DOHH2 (cell line): Measurements from ENCODE around the gene ZNF561.

Experiments
- H3F3A ChIP-seq: fragments of 200-600 bp; sonication (generic), shearing (Covaris generic); 2 replicates; pipeline ENCODE4 v1.6.0; 2016; ENCODE audit warnings: antibody characterized with exemption, mild to moderate bottlenecking; ENCODE audit not compliant: control insufficient read depth, insufficient read depth
- H3K27ac ChIP-seq: fragments of 200-600 bp; sonication (generic); 2 replicates; pipeline ENCODE4 v1.5.1; 2014; ENCODE audit warnings: low read depth, mild to moderate bottlenecking, low read length, moderate library complexity
- H3K27me3 ChIP-seq: fragments of 200-600 bp; sonication (generic); 2 replicates; pipeline ENCODE4 v1.6.1; 2014; ENCODE audit warnings: mild to moderate bottlenecking, low read length, mixed read lengths; ENCODE audit not compliant: control insufficient read depth
- H3K36me3 ChIP-seq: fragments of 200-600 bp; sonication (generic); 2 replicates; pipeline ENCODE4 v1.6.1; 2014; ENCODE audit warnings: mild to moderate bottlenecking, low read length, moderate library complexity, mixed read lengths; ENCODE audit not compliant: control insufficient read depth
- H3K4me1 ChIP-seq: fragments of 200-600 bp; sonication (generic); 2 replicates; pipeline ENCODE4 v1.6.1; 2014; ENCODE audit warnings: mild to moderate bottlenecking, low read length, mixed read lengths; ENCODE audit not compliant: control insufficient read depth
- H3K4me2 ChIP-seq: fragments of 200-600 bp; sonication (generic); 2 replicates; pipeline ENCODE4 v1.6.0; 2014; ENCODE audit warnings: mild to moderate bottlenecking, low read length, moderate library complexity
- H3K4me3 ChIP-seq: fragments of 200-600 bp; sonication (generic); 2 replicates; pipeline ENCODE4 v1.5.1; 2014; ENCODE audit warnings: mild to moderate bottlenecking, low read length, mixed read lengths
- H3K79me2 ChIP-seq: fragments of 200-600 bp; sonication (generic); 2 replicates; pipeline ENCODE4 v1.6.1; 2014; ENCODE audit warnings: mild to moderate bottlenecking, low read length, mixed read lengths; ENCODE audit not compliant: control insufficient read depth
- H3K9me2 ChIP-seq: fragments of 200-600 bp; sonication (generic); replicated peaks from 2 replicates; pipeline ENCODE4 v1.6.1; 2014; ENCODE audit warnings: mild to moderate bottlenecking, low read length, mixed read lengths; ENCODE audit not compliant: control insufficient read depth
- H3K9me3 ChIP-seq: fragments of 200-600 bp; sonication (generic); 2 replicates; pipeline ENCODE4 v1.6.1; 2014; ENCODE audit warnings: antibody characterized with exemption, low read length, mixed read lengths; ENCODE audit not compliant: control insufficient read depth, insufficient read depth
- H4K20me1 ChIP-seq: fragments of 200-600 bp; sonication (generic); 2 replicates; pipeline ENCODE4 v1.6.0; 2014; ENCODE audit warnings: low read depth, mild to moderate bottlenecking, antibody characterized with exemption, low read length, moderate library complexity; ENCODE audit not compliant: control insufficient read depth, insufficient read depth
- EZH2phosphoT487 ChIP-seq: fragments of 200-600 bp; sonication (generic); IDR thresholded peaks from 2 replicates; pipeline ENCODE4 v1.6.1; 2017; ENCODE audit warnings: borderline replicate concordance, mild to moderate bottlenecking, antibody characterized with exemption, low read length, moderate library complexity, mixed read lengths
- TF ChIP-seq, protein P1 (sequence below): fragments of 200-600 bp; sonication (generic); IDR thresholded peaks from one replicate; pipeline ENCODE4 v1.5.1; 2014; ENCODE audit warnings: antibody characterized with exemption, mild to moderate bottlenecking, low read depth, low read length; ENCODE audit not compliant: poor library complexity, severe bottlenecking

The ZNF561 gene

DNA sequence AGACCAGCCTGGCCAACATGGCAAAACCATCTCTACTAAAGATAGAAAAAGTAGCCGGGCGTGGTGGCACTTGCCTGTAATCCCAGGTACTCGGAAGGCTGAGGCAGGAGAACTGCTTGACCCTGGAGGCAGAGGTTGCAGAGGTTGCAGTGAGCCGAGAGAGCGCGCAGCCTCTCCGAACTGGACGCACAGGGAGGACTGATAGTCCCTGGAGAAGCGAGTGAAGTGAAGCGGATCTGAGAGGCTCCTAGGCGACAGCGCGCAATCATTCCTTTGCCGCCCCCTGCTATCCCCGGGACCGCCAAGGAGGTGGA lies 233 bp downstream of the ZNF561 start:
- H3K27ac ChIP-seq: peak overlapping the region; percentile 66
- H3K4me1 ChIP-seq: peaks cover 15% of the 10 kb centered on the region

DNA sequence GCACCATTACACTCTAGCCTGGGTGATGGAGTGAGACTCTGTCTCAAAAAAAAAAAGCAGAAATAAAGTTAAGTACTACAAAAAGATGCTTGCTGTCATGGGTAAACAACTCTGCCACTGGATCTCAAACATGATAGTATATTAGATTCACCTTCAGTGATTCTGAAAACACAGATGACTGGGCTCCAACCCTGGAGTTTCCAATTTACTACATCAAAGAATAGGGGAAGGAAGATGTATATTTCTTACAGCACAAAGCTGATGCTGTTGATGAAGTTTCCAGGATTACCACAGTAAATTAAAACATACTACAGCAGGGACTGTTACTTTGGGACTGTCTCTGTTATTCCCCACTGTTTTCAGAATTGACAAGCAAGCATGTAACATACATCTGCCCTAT lies 5.2 kb downstream of the ZNF561 start:
- H3K36me3 ChIP-seq: peaks cover 81% of the 10 kb centered on the region
- H3K27ac ChIP-seq: no peak overlapping the region
- no peaks in the 10 kb centered on the region for H4K20me1 ChIP-seq
- H3K4me1 ChIP-seq: peaks cover 7% of the 10 kb centered on the region
- no peak overlapping the region for H3K4me3 ChIP-seq
- peaks cover 2% of the 10 kb centered on the region; the same call in 1 of the 2 replicates for H3K9me3 ChIP-seq
- H3K9me2 ChIP-seq: no peaks in the 10 kb centered on the region
- no peaks in the 10 kb centered on the region for H3F3A ChIP-seq
- H3K4me2 ChIP-seq: no peak overlapping the region
- H3K27me3 ChIP-seq: no peaks in the 10 kb centered on the region
- TF ChIP-seq, protein P1, sequence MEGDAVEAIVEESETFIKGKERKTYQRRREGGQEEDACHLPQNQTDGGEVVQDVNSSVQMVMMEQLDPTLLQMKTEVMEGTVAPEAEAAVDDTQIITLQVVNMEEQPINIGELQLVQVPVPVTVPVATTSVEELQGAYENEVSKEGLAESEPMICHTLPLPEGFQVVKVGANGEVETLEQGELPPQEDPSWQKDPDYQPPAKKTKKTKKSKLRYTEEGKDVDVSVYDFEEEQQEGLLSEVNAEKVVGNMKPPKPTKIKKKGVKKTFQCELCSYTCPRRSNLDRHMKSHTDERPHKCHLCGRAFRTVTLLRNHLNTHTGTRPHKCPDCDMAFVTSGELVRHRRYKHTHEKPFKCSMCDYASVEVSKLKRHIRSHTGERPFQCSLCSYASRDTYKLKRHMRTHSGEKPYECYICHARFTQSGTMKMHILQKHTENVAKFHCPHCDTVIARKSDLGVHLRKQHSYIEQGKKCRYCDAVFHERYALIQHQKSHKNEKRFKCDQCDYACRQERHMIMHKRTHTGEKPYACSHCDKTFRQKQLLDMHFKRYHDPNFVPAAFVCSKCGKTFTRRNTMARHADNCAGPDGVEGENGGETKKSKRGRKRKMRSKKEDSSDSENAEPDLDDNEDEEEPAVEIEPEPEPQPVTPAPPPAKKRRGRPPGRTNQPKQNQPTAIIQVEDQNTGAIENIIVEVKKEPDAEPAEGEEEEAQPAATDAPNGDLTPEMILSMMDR: no peak
- TF ChIP-seq EZH2phosphoT487: no peak
- peaks cover 15% of the 10 kb centered on the region for H3K79me2 ChIP-seq

More for the DNA sequence above, 233 bp downstream of the ZNF561 start:
- Histone ChIP-seq H3F3A (no peaks in the 10 kb centered on the region; the same call in 1 of the 2 replicates), H3K4me3 (peak overlapping the region; percentile 88), H3K4me2 (peak overlapping the region; percentile 76), H3K9me2 (no peaks in the 10 kb centered on the region), H3K27me3 (no peaks in the 10 kb centered on the region), H4K20me1 (no peaks in the 10 kb centered on the region), H3K9me3 (no peaks in the 10 kb centered on the region), H3K79me2 (peaks cover 24% of the 10 kb centered on the region), H3K36me3 (peaks cover 34% of the 10 kb centered on the region)
- TF ChIP-seq EZH2phosphoT487: no peak
- TF ChIP-seq, protein P1: no peak

GRCh38 chr19:9610484-9611113 lies 10.4 kb downstream of the ZNF561 start:
- no peak for TF ChIP-seq EZH2phosphoT487
- TF ChIP-seq, protein P1: no peak
- no peaks in the 10 kb centered on the region for H3K27me3 ChIP-seq
- H3K27ac ChIP-seq: no peak overlapping the region

More at GRCh38 chr19:9610484-9611113, 10.4 kb downstream of the ZNF561 start:
- no peaks in the 10 kb centered on the region for H3F3A ChIP-seq
- no peak overlapping the region for H3K4me3 ChIP-seq
- H3K79me2 ChIP-seq: no peaks in the 10 kb centered on the region
- no peaks in the 10 kb centered on the region for H3K4me1 ChIP-seq
- peaks cover 12% of the 10 kb centered on the region for H3K9me3 ChIP-seq
- H3K9me2 ChIP-seq: no peaks in the 10 kb centered on the region
- no peaks in the 10 kb centered on the region for H4K20me1 ChIP-seq
- no peak overlapping the region for H3K4me2 ChIP-seq
- H3K36me3 ChIP-seq: peaks cover 70% of the 10 kb centered on the region
